GM12875 (cell line): ENCODE measurements around the gene PTPN11.

Experiments used
- H3K4me3 ChIP-seq: one replicate; pipeline ENCODE4 v1.5.1; 2011; ENCODE audit warnings: low read depth, low read length, control low read depth
- TF ChIP-seq, protein P1 (sequence below): IDR thresholded peaks from 2 replicates; pipeline ENCODE4 v1.5.1; 2011; ENCODE audit warnings: low read depth, mild to moderate bottlenecking, control low read depth, inconsistent platforms, low read length, moderate library complexity, borderline replicate concordance; ENCODE audit not compliant: insufficient read depth

Gene PTPN11

GRCh38 chr12:112458330-112458729 is 39.6 kb downstream of the PTPN11 start:
- H3K4me3 ChIP-seq: no peak overlapping the region
- TF ChIP-seq, protein P1, sequence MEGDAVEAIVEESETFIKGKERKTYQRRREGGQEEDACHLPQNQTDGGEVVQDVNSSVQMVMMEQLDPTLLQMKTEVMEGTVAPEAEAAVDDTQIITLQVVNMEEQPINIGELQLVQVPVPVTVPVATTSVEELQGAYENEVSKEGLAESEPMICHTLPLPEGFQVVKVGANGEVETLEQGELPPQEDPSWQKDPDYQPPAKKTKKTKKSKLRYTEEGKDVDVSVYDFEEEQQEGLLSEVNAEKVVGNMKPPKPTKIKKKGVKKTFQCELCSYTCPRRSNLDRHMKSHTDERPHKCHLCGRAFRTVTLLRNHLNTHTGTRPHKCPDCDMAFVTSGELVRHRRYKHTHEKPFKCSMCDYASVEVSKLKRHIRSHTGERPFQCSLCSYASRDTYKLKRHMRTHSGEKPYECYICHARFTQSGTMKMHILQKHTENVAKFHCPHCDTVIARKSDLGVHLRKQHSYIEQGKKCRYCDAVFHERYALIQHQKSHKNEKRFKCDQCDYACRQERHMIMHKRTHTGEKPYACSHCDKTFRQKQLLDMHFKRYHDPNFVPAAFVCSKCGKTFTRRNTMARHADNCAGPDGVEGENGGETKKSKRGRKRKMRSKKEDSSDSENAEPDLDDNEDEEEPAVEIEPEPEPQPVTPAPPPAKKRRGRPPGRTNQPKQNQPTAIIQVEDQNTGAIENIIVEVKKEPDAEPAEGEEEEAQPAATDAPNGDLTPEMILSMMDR: no peak

DNA sequence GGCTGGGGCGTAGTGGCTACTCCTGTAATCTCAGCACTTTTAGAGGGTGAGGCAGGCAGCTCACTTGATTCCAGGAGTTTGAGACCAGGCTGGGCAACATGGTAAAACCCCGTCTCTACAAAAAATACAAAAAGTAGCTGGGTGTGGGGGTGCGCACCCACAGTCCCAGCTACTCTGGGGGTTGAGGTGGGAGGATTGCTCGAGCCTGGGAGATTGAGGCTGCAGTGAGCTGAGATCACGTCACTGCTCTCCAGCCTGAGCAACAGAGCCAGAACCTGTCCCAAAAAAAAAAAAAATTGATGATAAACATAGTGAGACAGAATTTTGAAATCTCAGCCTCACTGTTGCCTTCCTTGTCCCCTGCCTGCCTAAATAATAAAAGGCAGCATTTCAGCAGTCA is 40.0 kb downstream of the PTPN11 start:
- TF ChIP-seq, protein P1: no peak
- H3K4me3 ChIP-seq: no peak overlapping the region

DNA sequence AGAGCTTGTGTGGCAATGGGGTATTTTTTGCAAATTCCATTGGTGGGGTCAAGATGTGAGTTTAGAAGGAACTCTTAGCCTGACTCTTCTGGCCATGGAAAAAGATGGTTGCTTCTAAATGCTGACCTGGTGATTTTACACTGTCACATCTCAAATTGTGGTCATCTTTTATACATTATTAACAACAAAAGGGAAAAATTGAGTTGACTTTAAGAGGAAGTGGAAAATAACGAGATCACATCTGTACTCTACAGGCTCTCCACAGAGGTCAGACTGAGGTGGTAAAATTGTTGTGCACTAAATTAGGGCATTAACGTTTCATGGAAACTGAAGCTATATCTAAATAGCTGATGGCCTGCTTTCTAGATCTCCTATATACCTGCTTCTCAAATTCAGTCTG is 44.7 kb downstream of the PTPN11 start:
- no peak overlapping the region for H3K4me3 ChIP-seq
- TF ChIP-seq, protein P1: no peak

GRCh38 chr12:112464605-112465004 is 45.9 kb downstream of the PTPN11 start:
- H3K4me3 ChIP-seq: no peak overlapping the region
- TF ChIP-seq, protein P1: no peak

GRCh38 chr12:112466011-112466422 is 47.3 kb downstream of the PTPN11 start:
- TF ChIP-seq, protein P1: no peak
- H3K4me3 ChIP-seq: no peak overlapping the region

GRCh38 chr12:112466835-112467234 is 48.1 kb downstream of the PTPN11 start:
- H3K4me3 ChIP-seq: no peak overlapping the region
- TF ChIP-seq, protein P1: no peak

DNA sequence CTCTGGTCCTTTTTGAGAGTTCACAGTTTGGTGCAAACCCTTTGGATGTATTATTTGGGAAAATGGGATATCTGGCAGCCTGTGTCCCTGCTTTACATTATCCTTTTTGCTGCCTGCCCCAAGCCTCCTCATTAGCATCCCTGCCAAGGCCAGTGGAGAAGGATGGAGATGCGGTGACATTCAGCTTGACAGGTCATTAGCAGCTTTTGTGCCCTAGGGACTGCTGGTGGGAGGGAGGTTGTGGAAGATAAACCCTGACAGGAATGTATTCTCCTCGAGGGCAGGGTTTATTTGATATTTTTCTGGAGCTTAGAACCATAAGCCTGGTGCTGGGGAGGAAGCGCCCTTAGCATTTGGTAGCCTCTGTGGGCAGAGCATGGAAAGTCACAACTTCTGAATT is 49.3 kb downstream of the PTPN11 start:
- no peak overlapping the region for H3K4me3 ChIP-seq

More for the DNA sequence above, 49.3 kb downstream of the PTPN11 start:
- TF ChIP-seq, protein P1: no peak
